HL-60 (cell line): ENCODE measurements around the gene IFI44.

ENCODE experiments used
- DNase-seq, 2 experiments: peaks; one replicate each; pipeline ENCODE4 v3.0.0-alpha.2; 2010 to 2020; ENCODE audit warnings: low read depth in 1 of 2, low spot score in 1 of 2
- H3K27ac ChIP-seq: fragments of 250-450 bp; sonication (Bioruptor Pico); replicated peaks from 2 replicates; pipeline ENCODE4 v1.5.1; 2020; ENCODE audit warnings: mild to moderate bottlenecking, moderate library complexity
- H3K27me3 ChIP-seq: fragments of 250-450 bp; sonication (Bioruptor Pico); 2 replicates; pipeline ENCODE4 v1.5.1; 2021; ENCODE audit warnings: mild to moderate bottlenecking, moderate library complexity; ENCODE audit not compliant: insufficient read depth, poor library complexity, severe bottlenecking
- H3K4me3 ChIP-seq: replicated peaks from 2 replicates; pipeline ENCODE4 v1.5.1; 2011; ENCODE audit warnings: mild to moderate bottlenecking, control low read depth, low read length; ENCODE audit not compliant: insufficient read depth
- GABPA ChIP-seq: IDR thresholded peaks from 2 replicates; pipeline ENCODE4 v1.6.1; 2012; ENCODE audit warnings: low read depth
- POLR2AphosphoS5 ChIP-seq: IDR thresholded peaks from 2 replicates; pipeline ENCODE4 v1.6.1; 2012; ENCODE audit warnings: low read depth
- SPI1 ChIP-seq: IDR thresholded peaks from 2 replicates; pipeline ENCODE4 v1.6.1; 2012; ENCODE audit warnings: low read depth, mild to moderate bottlenecking, borderline replicate concordance
- TF ChIP-seq, protein P1 (sequence below): IDR thresholded peaks from one replicate; pipeline ENCODE4 v1.5.1; 2011; ENCODE audit warnings: low read length, control low read depth, inconsistent platforms; ENCODE audit not compliant: insufficient read depth
- TF ChIP-seq, protein P2 (sequence below): IDR thresholded peaks from 2 replicates; pipeline ENCODE4 v1.6.1; 2012; ENCODE audit warnings: low read depth; ENCODE audit not compliant: insufficient replicate concordance

Gene IFI44

GRCh38 chr1:78619803-78620579 lies 29.6 kb upstream of the IFI44 start, which contains the start of gene IFI44L:
IFI44L (plus strand) TSS chr1:78620448; CDS start chr1:78627916, 7,468 bp downstream.
- no peak for DNase-seq
- Histone ChIP-seq H3K27me3 (no peaks in the 10 kb centered on the region), H3K4me3 (no peak within 1 kb of the TSS), H3K27ac (no peak within 1 kb of the TSS)
- TF ChIP-seq SPI1: no peak
- TF ChIP-seq, protein P1, sequence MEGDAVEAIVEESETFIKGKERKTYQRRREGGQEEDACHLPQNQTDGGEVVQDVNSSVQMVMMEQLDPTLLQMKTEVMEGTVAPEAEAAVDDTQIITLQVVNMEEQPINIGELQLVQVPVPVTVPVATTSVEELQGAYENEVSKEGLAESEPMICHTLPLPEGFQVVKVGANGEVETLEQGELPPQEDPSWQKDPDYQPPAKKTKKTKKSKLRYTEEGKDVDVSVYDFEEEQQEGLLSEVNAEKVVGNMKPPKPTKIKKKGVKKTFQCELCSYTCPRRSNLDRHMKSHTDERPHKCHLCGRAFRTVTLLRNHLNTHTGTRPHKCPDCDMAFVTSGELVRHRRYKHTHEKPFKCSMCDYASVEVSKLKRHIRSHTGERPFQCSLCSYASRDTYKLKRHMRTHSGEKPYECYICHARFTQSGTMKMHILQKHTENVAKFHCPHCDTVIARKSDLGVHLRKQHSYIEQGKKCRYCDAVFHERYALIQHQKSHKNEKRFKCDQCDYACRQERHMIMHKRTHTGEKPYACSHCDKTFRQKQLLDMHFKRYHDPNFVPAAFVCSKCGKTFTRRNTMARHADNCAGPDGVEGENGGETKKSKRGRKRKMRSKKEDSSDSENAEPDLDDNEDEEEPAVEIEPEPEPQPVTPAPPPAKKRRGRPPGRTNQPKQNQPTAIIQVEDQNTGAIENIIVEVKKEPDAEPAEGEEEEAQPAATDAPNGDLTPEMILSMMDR: no peak
- TF ChIP-seq POLR2AphosphoS5: no peak
- TF ChIP-seq, protein P2, sequence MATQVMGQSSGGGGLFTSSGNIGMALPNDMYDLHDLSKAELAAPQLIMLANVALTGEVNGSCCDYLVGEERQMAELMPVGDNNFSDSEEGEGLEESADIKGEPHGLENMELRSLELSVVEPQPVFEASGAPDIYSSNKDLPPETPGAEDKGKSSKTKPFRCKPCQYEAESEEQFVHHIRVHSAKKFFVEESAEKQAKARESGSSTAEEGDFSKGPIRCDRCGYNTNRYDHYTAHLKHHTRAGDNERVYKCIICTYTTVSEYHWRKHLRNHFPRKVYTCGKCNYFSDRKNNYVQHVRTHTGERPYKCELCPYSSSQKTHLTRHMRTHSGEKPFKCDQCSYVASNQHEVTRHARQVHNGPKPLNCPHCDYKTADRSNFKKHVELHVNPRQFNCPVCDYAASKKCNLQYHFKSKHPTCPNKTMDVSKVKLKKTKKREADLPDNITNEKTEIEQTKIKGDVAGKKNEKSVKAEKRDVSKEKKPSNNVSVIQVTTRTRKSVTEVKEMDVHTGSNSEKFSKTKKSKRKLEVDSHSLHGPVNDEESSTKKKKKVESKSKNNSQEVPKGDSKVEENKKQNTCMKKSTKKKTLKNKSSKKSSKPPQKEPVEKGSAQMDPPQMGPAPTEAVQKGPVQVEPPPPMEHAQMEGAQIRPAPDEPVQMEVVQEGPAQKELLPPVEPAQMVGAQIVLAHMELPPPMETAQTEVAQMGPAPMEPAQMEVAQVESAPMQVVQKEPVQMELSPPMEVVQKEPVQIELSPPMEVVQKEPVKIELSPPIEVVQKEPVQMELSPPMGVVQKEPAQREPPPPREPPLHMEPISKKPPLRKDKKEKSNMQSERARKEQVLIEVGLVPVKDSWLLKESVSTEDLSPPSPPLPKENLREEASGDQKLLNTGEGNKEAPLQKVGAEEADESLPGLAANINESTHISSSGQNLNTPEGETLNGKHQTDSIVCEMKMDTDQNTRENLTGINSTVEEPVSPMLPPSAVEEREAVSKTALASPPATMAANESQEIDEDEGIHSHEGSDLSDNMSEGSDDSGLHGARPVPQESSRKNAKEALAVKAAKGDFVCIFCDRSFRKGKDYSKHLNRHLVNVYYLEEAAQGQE: no peak
- no peak for TF ChIP-seq GABPA

GRCh38 chr1:78620666-78621065 lies 29.0 kb upstream of the IFI44 start:
- Histone ChIP-seq H3K27me3 (no peaks in the 10 kb centered on the region), H3K27ac (no peak overlapping the region), H3K4me3 (no peak overlapping the region)
- no peak for TF ChIP-seq POLR2AphosphoS5
- TF ChIP-seq SPI1: no peak
- TF ChIP-seq, protein P2: no peak
- TF ChIP-seq GABPA: no peak
- TF ChIP-seq, protein P1: no peak
- no peak for DNase-seq

GRCh38 chr1:78622548-78622947 lies 27.1 kb upstream of the IFI44 start:
- no peak for DNase-seq
- TF ChIP-seq SPI1 (no peak), GABPA (no peak), POLR2AphosphoS5 (no peak)
- TF ChIP-seq, protein P1: no peak
- TF ChIP-seq, protein P2: no peak
- Histone ChIP-seq H3K27me3 (no peaks in the 10 kb centered on the region), H3K4me3 (no peak overlapping the region), H3K27ac (no peak overlapping the region)
